HPDE6-E6E7 (cell line): ENCODE measurements around the gene NKX6-1.

ENCODE experiments used
- DNase-seq: peaks from one replicate; pipeline ENCODE4 v3.0.0; 2011; ENCODE audit warnings: missing footprints; ENCODE audit errors: extremely low spot score

Gene NKX6-1

DNA sequence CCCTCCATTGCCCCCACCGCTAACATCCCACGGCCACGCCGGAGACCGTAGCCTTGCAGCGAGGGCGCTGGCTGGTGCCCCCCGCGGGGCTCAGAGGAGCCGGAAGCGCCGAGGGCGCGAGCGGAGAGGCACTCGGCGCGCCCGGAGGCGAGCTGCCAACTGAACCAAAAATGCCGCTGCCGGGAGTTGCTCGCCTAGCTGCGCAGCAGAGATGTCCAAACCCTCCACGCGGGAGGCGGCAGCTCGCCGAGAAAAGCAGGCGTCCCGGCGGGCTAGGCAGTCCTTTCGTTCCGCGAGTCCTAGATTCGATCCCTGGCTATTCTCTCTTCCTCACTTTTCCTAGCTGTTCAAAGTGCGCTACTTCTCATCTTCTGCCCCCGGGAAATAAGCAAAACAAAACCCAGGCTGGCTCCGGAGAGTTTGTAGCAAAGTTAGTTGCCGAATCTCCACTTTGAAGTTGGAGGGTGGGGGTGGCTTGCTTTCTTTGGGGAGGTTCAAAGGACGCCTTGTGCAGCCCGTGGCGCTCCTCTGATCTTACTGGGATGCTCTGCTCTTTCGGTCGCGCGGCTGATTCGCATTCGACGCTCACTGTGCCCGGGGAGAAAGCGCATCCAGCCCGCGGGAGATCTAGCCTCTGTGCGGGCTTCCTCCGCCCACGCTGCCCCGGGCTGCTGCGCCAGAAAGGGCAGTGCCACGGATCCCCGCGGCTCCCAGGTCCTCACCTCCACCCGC, 723 bp downstream of the NKX6-1 start:
- DNase-seq, result no peak

- no peak for DNase-seq
Measured at GRCh38 chr4:84497504-84498202, 1.4 kb downstream of the NKX6-1 start.

GRCh38 chr4:84496706-84497503, 2.2 kb downstream of the NKX6-1 start:
- no peak for DNase-seq

GRCh38 chr4:84496331-84496705, 2.8 kb downstream of the NKX6-1 start:
- DNase-seq, result no peak

- no peak for DNase-seq
Measured at GRCh38 chr4:84495794-84496261, 3.3 kb downstream of the NKX6-1 start.

DNA sequence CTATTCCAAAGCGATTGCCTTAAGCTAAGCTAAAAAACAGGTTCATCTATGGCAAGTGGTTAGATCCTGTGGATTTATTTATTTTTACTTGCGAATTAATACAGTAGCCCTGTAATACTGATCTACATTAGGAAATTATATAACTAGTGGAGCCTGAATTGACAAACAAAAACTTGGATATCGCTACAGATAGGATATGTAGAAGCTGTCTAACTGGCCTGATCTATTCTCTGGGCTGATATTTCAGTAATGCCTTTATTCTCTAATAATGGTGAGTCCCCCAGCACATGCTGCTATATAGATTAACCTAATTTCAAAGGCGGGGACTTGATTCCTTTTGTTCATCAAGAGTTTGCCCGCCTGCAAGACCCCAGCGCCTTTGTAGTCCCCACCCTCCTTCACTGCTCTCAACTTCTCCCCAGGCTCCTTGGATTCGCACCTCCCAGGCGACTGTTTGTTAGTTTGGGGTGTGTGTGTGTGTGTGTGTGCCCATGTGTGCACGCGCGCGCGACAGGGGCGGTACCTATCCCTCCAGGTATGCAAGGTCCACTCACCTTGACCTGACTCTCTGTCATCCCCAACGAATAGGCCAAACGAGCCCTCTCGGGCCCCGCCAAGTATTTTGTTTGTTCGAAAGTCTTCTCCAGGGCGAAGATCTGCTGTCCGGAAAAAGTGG, 3.8 kb downstream of the NKX6-1 start:
- no peak for DNase-seq

GRCh38 chr4:84494531-84494930, 4.6 kb downstream of the NKX6-1 start:
- DNase-seq, result no peak

- no peak for DNase-seq
Measured at GRCh38 chr4:84494076-84494475, 5.0 kb downstream of the NKX6-1 start.

- no peak for DNase-seq
Measured at GRCh38 chr4:84493092-84493850, 5.8 kb downstream of the NKX6-1 start.

- no peak for DNase-seq
Measured at GRCh38 chr4:84492737-84493091, 6.4 kb downstream of the NKX6-1 start.

GRCh38 chr4:84492290-84492689, 6.8 kb downstream of the NKX6-1 start:
- DNase-seq, result no peak

- no peak for DNase-seq
Measured at GRCh38 chr4:84491481-84491880, 7.6 kb downstream of the NKX6-1 start.

DNA sequence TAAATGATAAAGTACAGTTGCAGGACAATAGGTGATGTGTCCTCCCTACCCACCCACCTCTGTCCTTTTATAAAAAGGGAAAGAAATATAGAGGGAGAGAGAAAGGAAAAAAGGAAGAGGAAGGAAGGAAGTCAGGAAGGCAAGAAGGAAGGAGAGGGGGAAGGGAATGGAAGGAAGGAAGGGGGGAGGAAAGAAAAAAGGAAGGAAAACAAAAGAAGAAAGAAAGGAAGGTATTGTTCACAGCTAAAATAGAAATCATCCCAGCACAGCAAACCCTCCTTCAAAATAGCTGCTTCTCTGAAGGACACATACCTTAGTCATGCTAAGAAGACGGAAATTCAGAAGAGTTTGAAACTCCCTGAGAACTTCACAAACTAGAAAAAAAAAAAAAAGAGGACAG, 8.4 kb downstream of the NKX6-1 start:
- DNase-seq, result no peak

DNA sequence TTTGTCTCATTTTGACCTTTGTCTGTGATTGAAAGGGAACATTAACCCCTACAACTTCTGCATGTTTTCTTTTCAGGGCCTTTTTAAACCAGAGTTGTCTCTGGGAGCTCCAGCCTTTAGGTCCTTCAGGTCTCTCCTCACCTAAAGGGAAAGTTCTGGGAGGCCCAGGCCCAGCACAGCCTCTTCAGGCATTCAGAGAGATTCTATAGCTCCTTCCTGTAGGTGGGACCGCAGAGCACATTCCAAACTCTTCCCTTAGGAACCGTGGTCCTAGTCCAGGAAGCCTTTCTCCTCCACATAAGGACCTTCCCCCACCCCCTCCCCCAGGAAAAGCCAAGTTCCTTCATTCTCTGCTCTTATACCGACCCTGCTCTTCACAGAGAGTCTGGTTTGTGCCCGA, 14.9 kb downstream of the NKX6-1 start:
- no peak for DNase-seq

DNA sequence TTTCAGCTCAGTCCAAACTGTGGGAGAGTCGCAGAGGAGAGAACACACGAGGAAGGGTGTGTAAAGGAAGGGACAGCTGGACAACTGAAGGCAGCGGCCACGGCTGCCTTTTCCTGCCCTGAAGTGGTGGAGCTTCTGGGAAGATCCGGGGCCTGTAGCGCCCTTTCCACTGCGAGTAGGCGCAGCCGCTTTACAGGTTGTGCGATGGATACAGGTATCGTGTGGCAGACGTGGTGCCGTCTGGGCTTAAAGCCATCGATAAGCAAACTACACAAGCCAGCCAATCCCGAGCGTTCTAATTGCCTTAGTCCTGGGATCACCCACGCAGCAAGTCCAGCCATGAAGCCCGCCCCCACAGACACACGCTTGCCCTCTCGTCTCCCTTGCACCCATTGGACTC, 15.4 kb downstream of the NKX6-1 start:
- DNase-seq, result no peak

DNA sequence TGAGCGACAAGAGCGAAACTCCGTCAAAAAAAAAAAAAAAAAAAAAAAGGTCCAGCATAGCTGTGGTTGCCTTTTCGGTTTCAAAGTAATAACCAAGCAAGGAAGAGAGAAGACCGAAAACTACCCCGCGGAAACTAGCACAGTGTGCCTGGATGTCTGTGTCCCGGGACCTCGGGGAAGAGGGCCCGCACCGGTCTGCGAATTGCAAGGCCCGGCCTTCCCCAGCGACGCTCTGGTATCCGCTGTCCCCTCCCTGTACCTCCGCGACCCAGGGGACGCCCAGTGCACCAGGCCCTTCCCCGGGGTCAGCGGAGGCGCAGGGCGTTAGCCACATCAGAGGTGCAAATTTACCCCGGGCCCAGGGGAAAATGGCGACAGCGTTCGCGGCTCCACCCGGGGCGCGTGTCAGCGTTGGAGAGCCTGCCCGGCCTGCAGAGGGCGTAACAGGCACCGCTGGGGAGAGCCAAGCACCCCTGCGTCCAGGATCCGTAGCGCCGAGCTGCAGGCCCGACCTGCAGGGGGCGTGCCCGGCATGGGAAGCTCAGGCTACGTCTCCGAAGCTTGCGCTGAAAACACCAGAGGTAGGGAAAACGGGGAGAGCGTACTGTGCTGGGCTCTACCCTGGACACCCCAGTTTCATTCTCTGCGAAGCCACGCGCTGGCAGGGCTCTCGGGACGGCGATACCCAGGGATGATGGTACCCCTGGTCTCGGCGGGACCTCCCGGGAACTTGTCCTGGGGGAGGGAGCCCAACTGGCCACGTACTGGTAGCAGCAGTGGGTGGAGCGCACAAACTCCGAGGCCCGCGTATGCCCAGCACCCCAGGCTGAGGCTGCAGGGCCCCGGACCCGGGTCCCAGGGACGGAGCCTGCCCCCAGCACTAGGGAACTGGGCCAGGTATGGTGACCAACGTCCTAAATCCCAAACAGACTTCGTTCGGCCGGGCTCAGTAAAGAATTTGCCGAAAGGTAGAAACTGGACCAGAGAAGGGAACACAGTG, 16.2 kb downstream of the NKX6-1 start:
- DNase-seq, result no peak

GRCh38 chr4:84481860-84482245, 17.2 kb downstream of the NKX6-1 start:
- no peak for DNase-seq

GRCh38 chr4:84481077-84481859, 17.8 kb downstream of the NKX6-1 start:
- no peak for DNase-seq

- DNase-seq, result no peak
Measured at GRCh38 chr4:84480082-84480481, 19.0 kb downstream of the NKX6-1 start.
